GM13977 (cell line): ENCODE data around the gene RAB11A.

Source experiments
- DNase-seq: peaks from one replicate; pipeline ENCODE4 v3.0.0; 2012; ENCODE audit warnings: low spot score
- in situ Hi-C: fragments of 300-500 bp; cut with MboI; formaldehyde crosslinking; loops from one replicate; pipeline ENCODE4 v1.12.0; 2022; ENCODE audit warnings: low sequenced_read_pairs, low pct_unique_long_range_greater_than_20kb, mixed read lengths, inconsistent platforms; ENCODE audit not compliant: unreplicated experiment
- TF ChIP-seq, protein P1 (sequence below): IDR thresholded peaks from 2 replicates; pipeline ENCODE4 v1.5.1; 2012; ENCODE audit warnings: mild to moderate bottlenecking, control low read depth; ENCODE audit not compliant: insufficient read depth; ENCODE audit errors: extremely low read depth, missing control alignments

The RAB11A gene

DNA sequence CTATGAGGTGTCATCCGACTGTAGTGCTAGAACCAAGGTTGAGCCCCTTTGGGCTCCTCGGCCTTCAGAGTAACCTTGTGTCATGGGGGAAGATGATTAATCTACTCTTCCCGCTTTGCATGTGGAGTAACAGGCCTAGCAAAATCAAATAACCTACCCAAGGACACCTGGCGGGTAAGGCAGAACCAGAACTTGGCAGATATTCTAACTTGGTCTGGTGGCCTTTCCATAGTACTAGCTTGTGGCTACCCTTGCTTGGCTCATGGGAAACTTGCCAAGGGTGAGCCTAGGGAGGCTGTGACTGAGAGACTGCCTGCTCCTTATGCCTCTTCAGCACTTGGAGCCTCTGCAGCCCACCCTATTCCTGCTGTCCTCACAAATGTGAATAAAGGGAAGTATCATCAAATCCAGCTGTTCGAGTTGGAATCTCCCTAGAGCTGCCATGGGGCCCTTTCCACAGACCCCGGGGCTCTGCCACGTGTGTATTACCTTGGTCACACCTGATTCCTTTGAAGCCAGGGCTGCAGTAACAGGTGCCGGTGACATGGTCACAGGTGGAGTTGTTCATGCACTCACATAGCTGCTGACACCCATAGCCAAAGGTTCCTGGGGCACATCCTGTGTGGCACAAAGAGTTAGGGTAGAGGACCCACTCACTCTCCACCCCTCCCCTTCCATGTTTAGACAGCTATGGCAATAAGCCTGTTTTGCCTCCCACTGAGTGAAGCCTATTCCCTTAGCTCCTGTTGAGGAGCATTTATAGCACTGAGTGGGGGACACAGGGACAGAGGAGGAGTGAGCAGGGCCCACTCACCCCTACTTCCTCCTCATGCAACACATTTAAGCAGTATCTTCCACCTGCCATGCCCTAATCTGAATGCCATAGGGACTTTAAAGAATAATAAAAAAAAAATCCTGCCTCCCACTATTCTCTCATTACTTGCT lies 46.0 kb downstream of the RAB11A start:
- TF ChIP-seq, protein P1, sequence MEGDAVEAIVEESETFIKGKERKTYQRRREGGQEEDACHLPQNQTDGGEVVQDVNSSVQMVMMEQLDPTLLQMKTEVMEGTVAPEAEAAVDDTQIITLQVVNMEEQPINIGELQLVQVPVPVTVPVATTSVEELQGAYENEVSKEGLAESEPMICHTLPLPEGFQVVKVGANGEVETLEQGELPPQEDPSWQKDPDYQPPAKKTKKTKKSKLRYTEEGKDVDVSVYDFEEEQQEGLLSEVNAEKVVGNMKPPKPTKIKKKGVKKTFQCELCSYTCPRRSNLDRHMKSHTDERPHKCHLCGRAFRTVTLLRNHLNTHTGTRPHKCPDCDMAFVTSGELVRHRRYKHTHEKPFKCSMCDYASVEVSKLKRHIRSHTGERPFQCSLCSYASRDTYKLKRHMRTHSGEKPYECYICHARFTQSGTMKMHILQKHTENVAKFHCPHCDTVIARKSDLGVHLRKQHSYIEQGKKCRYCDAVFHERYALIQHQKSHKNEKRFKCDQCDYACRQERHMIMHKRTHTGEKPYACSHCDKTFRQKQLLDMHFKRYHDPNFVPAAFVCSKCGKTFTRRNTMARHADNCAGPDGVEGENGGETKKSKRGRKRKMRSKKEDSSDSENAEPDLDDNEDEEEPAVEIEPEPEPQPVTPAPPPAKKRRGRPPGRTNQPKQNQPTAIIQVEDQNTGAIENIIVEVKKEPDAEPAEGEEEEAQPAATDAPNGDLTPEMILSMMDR, result no peak
- in situ Hi-C loops, result no loop called here
- no peak for DNase-seq

DNA sequence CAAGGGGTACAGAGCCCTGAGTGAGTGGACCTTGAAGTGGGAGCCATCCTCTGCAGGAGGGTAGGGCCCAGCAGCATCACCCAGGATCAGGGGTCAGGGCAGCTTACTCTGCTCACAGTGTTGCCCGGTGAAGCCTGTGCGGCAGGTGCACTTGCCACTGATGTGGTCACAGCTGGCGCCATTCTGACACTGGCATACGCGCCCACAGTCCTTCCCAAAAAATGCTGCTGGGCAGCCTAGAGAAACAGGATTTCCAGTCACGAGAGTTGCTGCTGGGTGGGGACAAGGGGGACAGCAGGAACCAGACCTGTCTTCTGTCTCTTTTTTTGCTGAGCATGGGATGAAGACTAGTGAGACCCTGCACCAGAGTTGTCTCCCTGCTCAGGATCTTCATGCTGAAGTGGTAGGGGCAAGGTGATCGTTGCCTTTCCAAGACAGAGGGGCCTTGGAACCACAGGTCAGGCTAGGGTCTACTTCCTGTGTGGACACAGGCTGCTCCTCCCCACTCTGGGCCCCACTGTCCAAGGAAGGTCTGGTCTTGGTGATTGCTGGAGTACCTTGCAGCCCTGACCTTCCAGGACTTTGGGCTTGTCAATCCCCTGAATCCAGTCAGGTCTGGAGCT lies 46.9 kb downstream of the RAB11A start:
- in situ Hi-C loops, result no loop called here
- DNase-seq, result no peak

DNA sequence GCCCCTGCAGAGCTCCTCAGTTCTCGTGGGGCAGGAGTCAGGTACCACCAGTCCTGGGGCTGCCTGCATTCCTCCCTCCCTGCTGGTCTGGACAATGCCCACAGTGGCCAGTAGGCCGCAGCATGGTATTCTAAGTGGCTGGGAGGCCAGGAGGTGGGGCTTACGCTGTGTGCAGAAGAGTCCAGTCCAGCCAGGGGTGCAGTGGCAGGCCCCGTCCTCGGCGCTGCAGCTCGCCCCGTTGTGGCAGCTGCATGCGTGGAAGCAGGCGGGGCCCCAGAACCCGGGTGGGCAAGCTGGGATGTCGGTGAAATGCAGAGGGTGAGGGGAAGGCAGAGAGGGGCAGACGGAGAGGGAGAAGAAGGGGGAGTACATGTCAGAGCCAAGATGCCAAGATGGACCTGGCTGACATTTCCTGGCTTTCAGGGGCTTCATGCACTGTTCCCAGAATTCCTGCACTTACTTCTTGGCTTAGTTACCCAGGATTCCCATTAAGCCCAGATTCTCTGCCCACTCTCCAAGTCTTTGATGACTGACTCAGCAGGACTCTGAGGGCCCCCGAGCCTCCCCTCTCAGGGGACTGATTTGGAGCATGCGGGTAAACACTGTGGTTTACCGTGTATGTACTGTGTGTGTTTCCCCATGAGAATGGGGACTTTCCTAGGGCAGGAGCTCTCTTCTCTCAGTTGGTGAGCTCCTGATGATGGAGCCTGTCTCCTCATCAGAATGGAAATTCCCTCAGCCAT lies 47.5 kb downstream of the RAB11A start:
- DNase-seq, result peak; percentile 87
- TF ChIP-seq, protein P1, result peak; percentile 86
- in situ Hi-C loops, result no loop called here

More for the DNA sequence above, 46.9 kb downstream of the RAB11A start:
- TF ChIP-seq, protein P1, result no peak

DNA sequence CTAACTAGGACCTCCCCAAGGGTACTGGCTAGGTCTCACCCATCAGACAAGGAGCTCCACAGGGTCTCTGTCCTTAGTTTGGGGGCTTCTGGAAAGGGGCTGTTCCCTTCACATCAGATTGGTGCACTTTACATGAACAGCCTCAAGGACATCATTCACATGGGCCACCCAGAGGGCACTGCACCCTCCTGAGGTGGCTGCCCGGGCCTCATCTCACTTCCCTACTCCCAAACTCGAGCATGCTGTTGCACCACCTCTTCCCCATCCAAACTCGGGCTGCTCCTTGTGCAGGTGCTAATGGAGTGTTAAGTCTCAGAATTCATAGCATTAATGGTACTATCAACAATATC lies 48.1 kb downstream of the RAB11A start:
- TF ChIP-seq, protein P1, result no peak
- in situ Hi-C loops, result no loop called here
- no peak for DNase-seq

DNA sequence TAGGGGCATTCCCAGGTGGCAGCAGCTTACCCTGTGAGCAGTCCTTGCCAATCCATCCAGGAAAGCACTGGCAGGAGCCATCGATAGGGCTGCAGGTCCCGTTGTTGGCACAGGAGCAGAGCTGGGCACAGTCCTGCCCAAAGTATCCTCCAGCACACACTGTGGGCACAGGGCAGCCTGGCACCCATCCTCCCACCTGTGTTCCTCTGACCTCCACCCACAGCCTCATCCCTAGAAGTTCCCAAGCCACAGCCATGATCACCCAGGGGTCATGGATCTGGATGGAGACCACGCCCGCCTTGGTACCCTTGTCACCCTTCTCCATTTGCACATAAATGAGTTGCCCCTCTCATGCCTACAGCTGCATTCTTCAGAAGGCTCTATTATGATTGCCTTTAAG lies 48.6 kb downstream of the RAB11A start:
- in situ Hi-C loops, result no loop called here
- TF ChIP-seq, protein P1, result no peak
- no peak for DNase-seq

DNA sequence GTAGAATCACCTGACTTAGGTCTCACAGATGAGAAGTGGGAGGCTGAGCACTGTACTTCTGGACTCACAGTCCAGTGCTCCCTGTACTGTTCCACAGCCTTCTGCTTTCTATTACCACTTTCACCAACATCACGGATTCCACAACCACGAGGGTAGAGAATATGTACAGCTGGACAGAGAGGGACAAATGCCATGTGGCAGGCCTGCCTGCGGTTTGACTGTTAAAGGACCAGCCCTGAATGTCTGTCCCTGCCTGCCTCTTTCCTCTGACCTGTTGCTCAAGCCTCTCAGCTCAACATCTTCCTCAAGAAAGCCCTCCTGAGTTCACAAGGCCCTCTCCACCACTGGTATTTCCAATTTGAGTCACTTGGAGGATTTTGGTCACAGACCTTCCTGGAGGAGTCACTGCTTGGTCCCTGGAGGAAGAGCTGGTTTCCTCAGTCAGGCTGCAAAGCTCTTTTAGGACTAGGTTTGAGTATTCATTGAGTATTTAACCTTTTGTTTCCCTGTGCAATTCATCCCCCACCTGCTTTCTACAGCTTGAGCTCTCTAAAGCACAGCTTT lies 49.1 kb downstream of the RAB11A start:
- in situ Hi-C loops, result no loop called here
- no peak for DNase-seq
- TF ChIP-seq, protein P1, result no peak
